ENCODE results near the gene PBX1. TPM values are rescaled to one million over a fixed set of nuclear protein-coding genes. Genes with fewer than 3 reads are reported as not detected.

The PBX1 gene
- total RNA-seq, 2 donors from 2014 or later: 0.22 to 0.53 TPM

DNA sequence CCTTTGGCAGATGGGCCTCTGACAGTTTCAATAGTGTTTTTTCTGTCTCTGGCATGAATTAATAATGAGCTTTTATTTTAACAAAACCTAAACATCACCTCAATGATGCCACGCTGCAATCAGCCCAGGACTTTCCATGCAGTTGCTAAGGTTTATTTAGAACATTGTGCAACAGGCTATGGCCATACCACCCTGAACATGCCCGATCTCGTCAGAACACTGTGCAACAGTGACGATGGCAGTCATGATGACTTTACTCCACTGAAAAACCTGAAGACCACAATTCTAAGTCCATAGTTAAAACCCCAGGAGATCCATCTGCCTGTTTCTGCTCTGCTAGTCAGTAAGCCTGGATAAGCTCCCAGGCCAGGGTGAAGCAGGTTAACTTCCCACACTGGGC is 310.0 kb downstream of the PBX1 start:
- H3K27me3 Mint-ChIP-seq: no peaks in the 10 kb centered on the region

DNA sequence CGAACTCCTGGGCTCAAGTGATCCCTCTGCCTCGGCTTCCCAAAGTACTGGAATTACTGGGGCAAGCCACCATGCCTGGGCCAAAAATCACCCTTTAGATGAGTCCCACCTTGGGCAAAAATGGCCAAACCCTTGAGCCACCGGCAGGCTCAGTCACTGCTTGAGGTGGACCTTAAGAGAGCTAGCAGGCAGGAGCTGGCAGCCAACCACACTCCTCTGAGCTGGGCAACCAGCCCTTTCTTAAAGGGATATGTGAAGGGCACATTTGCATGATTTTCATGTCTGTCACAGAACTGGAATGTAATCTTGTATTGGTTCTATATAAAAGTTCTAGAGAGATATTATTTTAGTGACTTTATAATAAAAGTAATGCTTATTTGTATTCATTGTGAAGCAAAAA is 316.5 kb downstream of the PBX1 start:
- H3K27ac Mint-ChIP-seq: no peak overlapping the region
- no peaks in the 10 kb centered on the region for H3K36me3 Mint-ChIP-seq (ENCODE audit: low read depth)
- H3K27me3 Mint-ChIP-seq: no peaks in the 10 kb centered on the region
- no peaks in the 10 kb centered on the region for H3K4me1 Mint-ChIP-seq
- no peaks in the 10 kb centered on the region for H3K9me3 Mint-ChIP-seq
- H3K4me3 Mint-ChIP-seq: no peak overlapping the region
- no peak for ATAC-seq (replicated peaks)

More for the DNA sequence above, 310.0 kb downstream of the PBX1 start:
- Mint-ChIP-seq H3K36me3 (ENCODE audit: low read depth) (no peaks in the 10 kb centered on the region), H3K27ac (no peak overlapping the region), H3K9me3 (peaks cover 4% of the 10 kb centered on the region), H3K4me1 (no peaks in the 10 kb centered on the region), H3K4me3 (no peak overlapping the region)
- no peak for ATAC-seq (replicated peaks)

DNA sequence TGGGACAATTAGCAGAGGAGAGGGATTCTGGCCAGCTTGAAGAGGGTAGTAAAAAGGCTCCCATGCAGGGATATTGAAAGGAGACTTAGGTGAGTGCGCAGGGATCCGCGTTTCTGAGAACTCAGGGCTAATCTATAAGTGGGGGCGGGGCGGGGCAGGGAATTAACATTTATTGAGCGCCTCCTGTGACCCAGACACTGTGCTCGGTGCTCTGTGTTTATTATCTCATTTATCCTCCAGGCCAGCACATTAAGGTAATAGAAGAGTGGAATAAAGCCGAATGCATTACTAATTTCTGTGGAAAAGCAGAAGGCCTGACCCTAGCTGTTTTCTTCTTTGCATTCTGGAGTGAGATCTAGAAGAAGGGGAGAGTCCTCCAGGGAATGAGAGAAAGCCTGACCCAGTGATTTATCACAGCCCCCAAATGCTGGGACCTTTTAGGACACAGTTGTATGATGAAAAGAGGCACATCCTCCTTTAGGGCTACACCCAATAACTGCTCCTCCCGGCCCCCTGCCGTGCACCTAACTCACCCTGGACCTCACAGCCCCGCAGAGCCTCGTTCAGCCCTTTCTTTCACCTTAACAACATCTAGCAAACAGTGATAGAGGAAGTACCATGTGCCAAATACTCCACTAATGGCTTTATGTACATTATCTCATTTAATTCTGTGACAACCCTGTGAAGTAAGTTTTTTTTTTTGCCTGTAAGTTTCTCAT is 317.6 kb downstream of the PBX1 start:
- Mint-ChIP-seq H3K4me3 (no peak overlapping the region), H3K27me3 (no peaks in the 10 kb centered on the region), H3K36me3 (ENCODE audit: low read depth) (no peaks in the 10 kb centered on the region), H3K4me1 (no peaks in the 10 kb centered on the region), H3K27ac (no peak overlapping the region), H3K9me3 (no peaks in the 10 kb centered on the region)
- ATAC-seq (replicated peaks): no peak

DNA sequence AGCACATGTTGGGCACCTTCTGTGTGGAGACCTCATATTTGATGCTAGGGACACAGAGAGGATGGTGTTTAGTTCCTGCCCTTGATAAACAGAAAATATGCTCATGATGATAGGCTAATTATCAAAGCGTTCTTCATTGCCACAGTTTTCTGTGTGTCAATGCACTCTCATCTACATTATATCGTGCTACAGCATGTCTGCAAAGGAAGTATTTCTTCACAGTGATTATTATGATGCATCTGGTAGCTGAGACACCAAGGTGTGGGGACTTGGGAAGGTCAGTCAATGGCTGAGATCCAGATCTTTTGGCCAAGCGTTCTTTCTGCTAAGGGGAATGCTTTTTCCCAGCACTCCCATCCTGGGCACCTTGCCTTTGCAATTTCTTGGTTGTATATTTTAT is 321.2 kb downstream of the PBX1 start:
- ATAC-seq (replicated peaks): no peak
- H3K9me3 Mint-ChIP-seq: no peaks in the 10 kb centered on the region
- no peaks in the 10 kb centered on the region for H3K27me3 Mint-ChIP-seq
- no peak overlapping the region for H3K4me3 Mint-ChIP-seq
- no peaks in the 10 kb centered on the region for H3K36me3 Mint-ChIP-seq (ENCODE audit: low read depth)
- H3K4me1 Mint-ChIP-seq: no peaks in the 10 kb centered on the region
- no peak overlapping the region for H3K27ac Mint-ChIP-seq

DNA sequence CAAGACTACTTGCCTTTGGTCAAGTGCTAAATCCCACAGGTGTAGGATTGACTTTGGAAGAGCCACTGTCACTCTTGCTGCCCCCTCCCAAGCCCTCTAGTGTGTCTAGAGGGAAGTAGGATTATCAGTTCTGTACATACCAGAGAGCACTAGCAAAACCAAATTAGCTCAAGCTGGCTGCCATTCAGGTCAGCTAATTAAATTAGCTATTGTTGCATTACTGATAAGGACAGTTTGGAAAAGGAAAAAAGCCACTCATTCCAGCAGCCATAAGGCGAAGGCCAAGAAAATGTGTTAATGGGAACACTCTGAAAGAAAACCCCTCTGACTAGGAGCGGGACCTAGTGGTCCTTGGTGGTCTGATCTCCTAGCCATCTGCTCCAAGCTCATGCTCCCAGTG is 321.7 kb downstream of the PBX1 start:
- H3K36me3 Mint-ChIP-seq (ENCODE audit: low read depth): no peaks in the 10 kb centered on the region
- no peaks in the 10 kb centered on the region for H3K9me3 Mint-ChIP-seq
- no peak overlapping the region for H3K4me3 Mint-ChIP-seq
- H3K27me3 Mint-ChIP-seq: no peaks in the 10 kb centered on the region
- ATAC-seq (replicated peaks): no peak
- H3K27ac Mint-ChIP-seq: no peak overlapping the region
- H3K4me1 Mint-ChIP-seq: no peaks in the 10 kb centered on the region

DNA sequence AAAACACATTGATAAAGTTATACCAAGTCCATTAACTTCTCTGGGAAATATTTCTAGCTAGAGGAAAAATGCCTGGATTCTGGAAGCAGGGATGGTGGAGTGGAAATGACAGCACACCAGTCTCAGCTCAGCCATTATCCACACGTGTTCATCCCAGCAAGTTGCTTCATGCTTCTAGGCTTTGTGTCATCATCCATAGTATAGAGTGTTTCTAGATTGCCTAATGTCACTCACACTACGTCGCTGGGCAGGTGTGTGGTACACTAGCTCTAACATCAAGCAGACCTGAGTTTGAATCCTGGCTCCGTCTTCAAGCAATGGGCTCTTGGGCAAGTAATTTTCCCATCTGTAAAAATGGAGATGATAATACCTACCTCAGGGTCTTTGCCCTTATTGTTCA is 326.3 kb downstream of the PBX1 start:
- no peak overlapping the region for H3K27ac Mint-ChIP-seq
- no peak for ATAC-seq (replicated peaks)
- no peaks in the 10 kb centered on the region for H3K36me3 Mint-ChIP-seq (ENCODE audit: low read depth)
- H3K9me3 Mint-ChIP-seq: peaks cover 8% of the 10 kb centered on the region
- no peaks in the 10 kb centered on the region for H3K27me3 Mint-ChIP-seq
- H3K4me3 Mint-ChIP-seq: no peak overlapping the region
- no peaks in the 10 kb centered on the region for H3K4me1 Mint-ChIP-seq

DNA sequence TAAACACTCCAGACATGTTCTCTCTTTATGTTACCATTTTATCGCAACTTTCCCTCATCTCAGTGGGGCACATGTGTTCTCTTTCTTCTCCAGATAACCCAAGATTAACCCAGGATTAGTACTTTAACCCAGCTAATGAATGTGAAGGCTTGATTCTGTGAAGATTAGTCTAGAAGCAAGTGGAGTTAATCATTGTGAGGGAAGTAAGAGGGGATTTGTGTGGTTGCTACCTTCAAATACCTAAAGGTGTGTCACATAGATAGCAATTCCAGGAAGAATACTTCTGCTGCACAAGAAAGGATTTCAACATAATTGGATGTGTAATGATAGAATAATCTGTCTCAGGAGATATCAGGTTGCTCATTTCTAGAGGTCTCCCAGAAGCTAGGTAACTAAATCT is 327.1 kb downstream of the PBX1 start:
- no peaks in the 10 kb centered on the region for H3K36me3 Mint-ChIP-seq (ENCODE audit: low read depth)
- H3K4me3 Mint-ChIP-seq: no peak overlapping the region
- H3K9me3 Mint-ChIP-seq: peaks cover 11% of the 10 kb centered on the region
- no peaks in the 10 kb centered on the region for H3K27me3 Mint-ChIP-seq
- H3K27ac Mint-ChIP-seq: no peak overlapping the region
- ATAC-seq (replicated peaks): no peak
- no peaks in the 10 kb centered on the region for H3K4me1 Mint-ChIP-seq

DNA sequence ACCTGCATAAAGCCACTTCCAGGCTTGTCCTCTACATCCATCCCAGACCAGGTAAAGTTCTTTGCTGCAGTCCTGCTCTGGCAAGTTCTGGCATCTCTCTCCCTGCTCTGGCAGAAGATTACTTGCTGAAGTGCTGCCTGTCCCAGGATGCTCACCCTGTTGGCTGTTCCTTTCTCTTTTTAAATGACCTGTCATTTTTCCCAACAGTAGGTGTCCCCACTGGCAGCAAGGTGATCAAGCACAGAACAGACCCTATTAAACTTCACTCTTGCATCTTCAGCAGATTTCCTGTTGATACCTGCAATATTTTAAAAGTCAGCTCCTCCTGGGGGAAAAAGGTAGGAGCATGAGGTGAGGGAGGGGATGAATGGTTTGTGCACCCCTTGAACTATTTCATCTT is 332.6 kb downstream of the PBX1 start:
- no peaks in the 10 kb centered on the region for H3K27me3 Mint-ChIP-seq
- H3K9me3 Mint-ChIP-seq: peaks cover 12% of the 10 kb centered on the region
- H3K27ac Mint-ChIP-seq: no peak overlapping the region
- no peak overlapping the region for H3K4me3 Mint-ChIP-seq
- ATAC-seq (replicated peaks): no peak
- no peaks in the 10 kb centered on the region for H3K4me1 Mint-ChIP-seq
- H3K36me3 Mint-ChIP-seq (ENCODE audit: low read depth): no peaks in the 10 kb centered on the region

DNA sequence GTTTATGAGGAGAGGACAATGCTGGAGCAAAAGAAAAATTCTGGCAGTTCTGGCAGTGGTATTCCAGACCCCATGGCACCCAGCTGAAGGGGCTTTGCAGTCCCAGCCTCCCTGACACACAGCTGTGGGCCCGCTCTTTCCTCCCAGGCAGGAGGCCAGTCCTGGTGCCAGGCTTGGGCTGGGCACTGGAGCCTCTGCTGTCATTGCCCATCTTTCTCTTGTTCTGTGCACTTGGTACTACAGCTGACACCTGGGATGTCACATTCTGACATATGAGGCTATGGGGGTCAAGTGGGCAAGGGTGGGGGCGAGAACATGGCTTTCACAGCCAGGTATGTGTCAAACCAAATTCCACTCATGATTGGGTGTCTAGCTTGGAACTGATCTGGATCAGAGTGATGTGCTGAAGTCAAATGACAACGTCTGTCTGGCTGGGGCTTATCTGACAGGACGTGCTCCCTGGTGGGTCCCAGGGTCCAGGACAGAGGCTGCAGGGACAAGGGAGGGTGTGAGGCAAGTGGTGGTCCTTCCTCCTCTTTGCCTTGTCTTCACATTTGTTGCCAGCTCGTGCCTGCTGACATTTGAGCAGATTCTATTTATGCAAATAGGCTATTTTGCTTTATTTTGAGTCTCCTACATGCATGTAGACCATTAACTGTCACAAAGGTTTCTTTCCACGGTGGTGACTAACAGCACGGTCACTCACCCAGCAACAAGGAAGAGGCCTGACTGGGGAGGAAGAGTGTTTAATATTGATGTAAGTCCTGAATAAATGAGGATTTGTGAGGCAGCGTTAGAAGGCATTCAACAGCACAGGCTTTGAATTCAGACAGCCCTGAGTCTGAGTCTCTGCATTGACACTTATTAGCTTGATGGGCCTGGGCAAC is 336.3 kb downstream of the PBX1 start:
- no peaks in the 10 kb centered on the region for H3K27me3 Mint-ChIP-seq
- H3K36me3 Mint-ChIP-seq (ENCODE audit: low read depth): no peaks in the 10 kb centered on the region
- H3K9me3 Mint-ChIP-seq: peaks cover 11% of the 10 kb centered on the region
- H3K4me3 Mint-ChIP-seq: no peak overlapping the region
- no peaks in the 10 kb centered on the region for H3K4me1 Mint-ChIP-seq
- H3K27ac Mint-ChIP-seq: no peak overlapping the region
- ATAC-seq (replicated peaks): no peak

DNA sequence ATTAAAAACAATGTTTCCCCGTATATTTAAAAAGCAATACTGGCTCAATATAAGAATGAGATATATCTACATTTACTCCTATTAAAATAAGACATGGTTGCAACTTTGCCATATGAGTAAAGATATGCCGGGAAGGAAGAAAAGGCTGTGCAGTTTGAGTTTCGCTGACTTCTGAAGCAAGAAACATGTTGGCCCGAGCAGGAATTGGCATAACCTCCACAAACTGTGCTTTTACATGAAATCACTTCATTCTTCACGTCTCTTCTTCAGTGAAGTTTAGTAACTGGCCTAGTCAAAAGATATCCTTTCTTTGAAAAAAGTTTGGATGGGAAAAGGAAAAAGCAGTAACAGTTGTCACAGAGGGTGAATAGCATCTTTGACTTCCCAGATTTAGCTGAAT is 342.0 kb downstream of the PBX1 start:
- Mint-ChIP-seq H3K27ac (no peak overlapping the region), H3K36me3 (ENCODE audit: low read depth) (no peaks in the 10 kb centered on the region), H3K4me1 (no peaks in the 10 kb centered on the region), H3K9me3 (peaks cover 4% of the 10 kb centered on the region), H3K4me3 (no peak overlapping the region), H3K27me3 (no peaks in the 10 kb centered on the region)
- no peak for ATAC-seq (replicated peaks)

All from activated T-helper 17 cell treated with anti-CD3 and anti-CD28 coated beads, Interleukin-2, amount 50 U/mL, for 72 hours (primary cell).